MM.1S (cell line): ENCODE measurements around the gene TMEM101.

Experiments
- CTCF ChIP-seq: fragments of 300-600 bp; sonication (generic); IDR thresholded peaks from 2 replicates; pipeline ENCODE4 v1.5.1; 2016; ENCODE audit warnings: antibody characterized with exemption, low read length, mixed read lengths
- EZH2 ChIP-seq: fragments of 300-600 bp; sonication (generic); optimal IDR thresholded peaks from 2 replicates; pipeline ENCODE3; 2017; ENCODE audit warnings: low read depth, mild to moderate bottlenecking, antibody characterized with exemption, low read length, mixed read lengths

GRCh38 chr17:43976963-43977837 is 37.6 kb downstream of the TMEM101 start:
- TF ChIP-seq EZH2 (no peak), CTCF (no peak)
